Stimulated activated memory B cell treated with anti-CD40 and anti-IgM and Interleukin-4, amounts not matched to agents 10 μg/mL and 1 μg/mL and 100 μg/mL, for 72 hours (primary cell): ENCODE data around the gene PCSK9.

Source experiments
- ATAC-seq: fragments of 150-1000 bp; cut with Tn5 transposase; 2 replicates; pipeline ENCODE4 v1.10.0; 2021
- H3K27ac Mint-ChIP-seq: one replicate; pipeline ENCODE4 v1.8.0; 2022; ENCODE audit warnings: mild to moderate bottlenecking, mixed read lengths
- H3K27me3 Mint-ChIP-seq: one replicate; pipeline ENCODE4 v1.8.0; 2022; ENCODE audit warnings: mixed read lengths
- H3K36me3 Mint-ChIP-seq: one replicate; pipeline ENCODE4 v1.8.0; 2022; ENCODE audit warnings: mixed read lengths
- H3K4me1 Mint-ChIP-seq: one replicate; pipeline ENCODE4 v1.8.0; 2022; ENCODE audit warnings: mixed read lengths
- H3K4me3 Mint-ChIP-seq: one replicate; pipeline ENCODE4 v1.8.0; 2022; ENCODE audit warnings: mild to moderate bottlenecking, moderate library complexity, mixed read lengths
- H3K9me3 Mint-ChIP-seq: one replicate; pipeline ENCODE4 v1.8.0; 2022; ENCODE audit warnings: mixed read lengths

Gene PCSK9

DNA sequence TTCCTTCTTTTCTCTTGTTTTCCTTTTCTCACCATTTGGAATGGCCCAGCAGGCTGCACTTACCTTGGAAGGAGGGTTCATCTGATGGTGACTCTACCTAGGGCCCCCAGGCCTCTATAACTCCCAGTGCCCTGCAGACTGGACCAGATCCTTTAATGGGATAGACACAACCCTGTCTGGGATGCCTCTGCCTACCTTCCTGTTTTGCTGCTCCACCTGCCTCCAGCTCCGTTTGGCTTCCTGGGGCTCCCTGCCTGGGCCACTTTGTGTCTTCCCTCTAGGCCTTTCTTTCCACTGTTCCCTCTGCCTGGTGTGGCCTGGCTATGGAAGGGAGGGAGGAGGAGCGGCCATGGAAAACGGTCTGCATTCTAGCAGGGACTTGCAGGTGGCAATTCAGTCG is 7.5 kb downstream of the PCSK9 start:
- ATAC-seq = no peak
- no peak overlapping the region for H3K27ac Mint-ChIP-seq
- no peaks in the 10 kb centered on the region for H3K36me3 Mint-ChIP-seq
- H3K4me3 Mint-ChIP-seq = no peak overlapping the region
- H3K9me3 Mint-ChIP-seq = no peaks in the 10 kb centered on the region
- peaks cover under 1% of the 10 kb centered on the region for H3K27me3 Mint-ChIP-seq
- no peaks in the 10 kb centered on the region for H3K4me1 Mint-ChIP-seq

DNA sequence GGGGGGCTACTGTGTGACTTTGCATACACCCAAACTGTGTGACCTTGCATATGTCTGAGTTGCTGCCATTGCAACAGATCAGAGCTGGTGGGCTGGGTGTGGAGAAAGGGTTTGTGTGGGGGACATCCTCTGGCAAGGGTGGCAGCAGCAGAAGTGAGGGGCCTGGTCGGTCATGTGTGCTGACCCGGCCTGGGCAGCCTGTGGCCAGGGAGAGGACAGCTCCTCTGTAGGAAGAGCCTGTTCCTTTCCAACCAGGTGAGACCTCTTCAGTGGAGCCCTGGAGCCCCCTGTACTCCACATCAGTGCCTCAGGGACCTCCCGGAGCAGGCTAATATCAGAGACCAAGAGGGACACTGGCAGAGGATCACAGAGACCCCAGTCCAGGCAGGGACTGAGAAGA is 8.3 kb downstream of the PCSK9 start:
- Mint-ChIP-seq H3K36me3 (no peaks in the 10 kb centered on the region), H3K27ac (no peak overlapping the region), H3K9me3 (no peaks in the 10 kb centered on the region), H3K27me3 (no peaks in the 10 kb centered on the region), H3K4me1 (no peaks in the 10 kb centered on the region), H3K4me3 (no peak overlapping the region)
- no peak for ATAC-seq

DNA sequence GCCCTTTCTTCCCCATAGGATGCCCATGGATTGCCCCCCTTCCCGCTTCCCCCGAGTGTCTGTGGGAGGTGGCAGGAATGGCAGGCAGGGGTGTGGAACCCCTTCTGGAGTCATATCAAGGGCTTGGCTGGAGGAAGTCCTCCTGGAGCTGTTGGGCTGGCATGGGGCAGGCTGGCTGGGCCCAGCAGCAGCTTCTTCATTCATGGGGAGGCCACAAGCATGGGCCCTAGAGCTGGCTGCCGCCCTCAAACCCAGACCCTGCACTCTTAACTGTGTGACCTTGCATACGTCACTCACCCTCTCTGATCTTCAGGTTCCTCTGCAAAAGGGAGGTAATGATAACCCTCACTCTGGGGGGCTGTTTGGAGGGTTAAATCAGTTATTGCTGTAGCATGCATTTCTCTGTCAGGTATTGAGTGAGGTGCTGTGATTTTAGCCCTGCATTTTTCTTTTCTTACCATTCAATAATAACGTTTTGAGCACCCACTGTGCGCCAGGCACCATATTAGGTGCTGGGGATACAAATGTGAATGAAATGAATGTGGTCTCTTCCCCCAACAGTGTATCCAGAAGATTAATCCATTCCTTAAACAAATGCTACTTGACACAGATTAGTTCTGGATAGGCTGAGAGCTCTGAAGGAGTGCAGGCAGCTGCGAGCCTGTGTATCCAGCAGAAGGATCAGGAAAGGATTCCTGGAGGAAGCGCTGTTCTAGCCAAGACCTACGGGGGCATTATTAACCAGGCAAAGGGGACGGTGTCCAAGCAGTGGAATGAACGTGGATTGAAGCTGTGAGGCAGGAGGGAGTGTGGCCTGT is 9.3 kb downstream of the PCSK9 start:
- H3K9me3 Mint-ChIP-seq = no peaks in the 10 kb centered on the region
- ATAC-seq = no peak
- no peaks in the 10 kb centered on the region for H3K4me1 Mint-ChIP-seq

DNA sequence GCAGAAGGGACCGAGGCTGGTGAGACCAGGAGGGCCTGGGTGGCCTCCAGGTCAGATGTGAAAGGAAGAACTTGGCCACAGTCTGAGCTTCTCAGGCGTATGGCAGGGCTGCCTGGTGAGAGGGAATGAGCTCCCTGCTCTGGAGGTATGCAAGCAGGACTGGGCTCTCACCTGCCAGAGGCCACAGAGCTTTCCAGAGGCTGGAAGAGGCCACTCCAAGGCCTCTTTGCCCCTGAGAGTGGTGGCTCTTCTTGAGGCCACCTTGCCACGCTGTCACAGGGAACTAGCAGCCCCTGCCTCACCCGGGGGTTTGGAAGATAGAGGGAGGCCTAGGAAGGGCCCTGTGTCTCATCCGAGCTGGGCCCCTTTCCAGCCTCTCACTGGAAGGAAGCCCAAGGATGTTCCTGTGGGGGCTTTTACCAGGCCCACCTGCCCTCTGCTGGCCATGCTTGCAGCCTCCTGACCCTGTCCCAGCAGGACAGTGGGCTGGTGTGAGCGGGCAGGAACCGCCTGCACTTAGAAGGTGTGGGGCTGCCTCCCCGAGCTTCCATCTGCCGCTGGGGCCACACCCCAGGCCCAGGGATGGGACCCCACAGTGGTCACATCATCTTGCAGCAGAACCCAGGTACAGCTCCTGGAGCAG is 10.0 kb downstream of the PCSK9 start:
- no peak overlapping the region for H3K4me3 Mint-ChIP-seq
- no peaks in the 10 kb centered on the region for H3K27me3 Mint-ChIP-seq
- no peak for ATAC-seq
- H3K27ac Mint-ChIP-seq = no peak overlapping the region
- no peaks in the 10 kb centered on the region for H3K36me3 Mint-ChIP-seq
- no peaks in the 10 kb centered on the region for H3K4me1 Mint-ChIP-seq
- no peaks in the 10 kb centered on the region for H3K9me3 Mint-ChIP-seq

More for the DNA sequence above, 9.3 kb downstream of the PCSK9 start:
- no peaks in the 10 kb centered on the region for H3K27me3 Mint-ChIP-seq
- H3K27ac Mint-ChIP-seq = no peak overlapping the region
- H3K36me3 Mint-ChIP-seq = no peaks in the 10 kb centered on the region
- H3K4me3 Mint-ChIP-seq = no peak overlapping the region

DNA sequence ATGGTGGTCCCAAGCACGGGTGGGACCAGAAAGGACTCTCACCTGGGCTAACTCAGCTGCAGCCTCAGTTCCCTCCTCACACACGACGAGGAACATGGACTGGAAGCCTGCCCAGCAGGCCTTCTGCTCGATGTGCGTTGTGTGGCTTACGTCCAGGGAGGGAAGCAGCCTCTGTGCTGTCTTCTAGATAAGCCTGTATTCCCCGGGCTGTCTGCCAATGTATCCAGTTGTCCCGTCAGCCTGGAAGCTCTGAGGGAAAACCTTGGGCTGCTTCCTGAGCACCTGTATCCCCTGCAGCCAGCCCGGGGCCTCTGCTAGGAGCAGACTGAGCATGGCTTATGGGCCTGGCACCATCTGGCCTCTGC is 10.5 kb downstream of the PCSK9 start:
- Mint-ChIP-seq H3K9me3 (no peaks in the 10 kb centered on the region), H3K4me3 (no peak overlapping the region), H3K36me3 (no peaks in the 10 kb centered on the region), H3K27ac (no peak overlapping the region), H3K4me1 (no peaks in the 10 kb centered on the region), H3K27me3 (no peaks in the 10 kb centered on the region)
- ATAC-seq = no peak

DNA sequence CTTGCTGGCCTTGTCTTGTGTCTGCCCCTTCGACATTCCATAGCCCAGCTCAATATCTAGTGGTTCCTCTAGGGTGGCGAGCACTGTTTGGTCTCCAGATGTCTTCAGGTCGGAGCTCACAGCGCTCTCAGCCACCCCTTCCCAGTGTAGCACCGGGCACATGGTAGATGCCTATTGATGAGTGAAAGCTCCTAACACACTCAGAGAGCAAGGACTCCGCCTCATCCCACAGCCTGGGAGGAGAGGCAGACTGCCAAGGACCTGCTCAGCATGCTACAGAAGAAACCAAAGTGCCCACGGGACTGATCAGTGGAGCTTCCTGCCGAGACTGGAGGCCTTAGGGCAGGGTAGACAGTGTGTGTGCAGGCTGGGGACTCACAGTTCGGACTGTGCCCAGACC is 10.9 kb downstream of the PCSK9 start:
- Mint-ChIP-seq H3K9me3 (no peaks in the 10 kb centered on the region), H3K4me1 (no peaks in the 10 kb centered on the region), H3K4me3 (no peak overlapping the region), H3K36me3 (no peaks in the 10 kb centered on the region), H3K27ac (no peak overlapping the region), H3K27me3 (no peaks in the 10 kb centered on the region)
- ATAC-seq = no peak

DNA sequence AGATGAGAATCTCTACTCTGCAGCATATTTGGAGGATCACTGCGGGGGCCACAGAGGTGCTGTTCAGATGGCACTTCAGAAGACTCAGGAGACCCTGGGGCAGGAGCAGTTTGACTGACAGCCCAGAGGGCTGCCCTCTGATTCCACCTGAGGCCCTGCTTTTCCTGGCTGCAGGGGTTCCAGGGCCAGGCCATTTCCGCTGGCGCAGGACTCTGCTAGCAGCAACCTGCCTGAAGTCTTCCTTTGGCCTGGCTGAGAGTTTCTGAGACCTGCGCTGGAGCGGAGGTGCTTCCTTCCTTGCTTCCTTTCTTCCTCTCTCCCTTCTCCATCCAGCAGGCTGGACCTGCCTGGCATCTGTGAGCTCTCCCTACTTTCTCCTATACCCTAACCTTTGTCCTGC is 11.8 kb downstream of the PCSK9 start:
- Mint-ChIP-seq H3K4me3 (no peak overlapping the region), H3K4me1 (no peaks in the 10 kb centered on the region), H3K27ac (no peak overlapping the region), H3K9me3 (no peaks in the 10 kb centered on the region), H3K36me3 (no peaks in the 10 kb centered on the region), H3K27me3 (no peaks in the 10 kb centered on the region)
- no peak for ATAC-seq

DNA sequence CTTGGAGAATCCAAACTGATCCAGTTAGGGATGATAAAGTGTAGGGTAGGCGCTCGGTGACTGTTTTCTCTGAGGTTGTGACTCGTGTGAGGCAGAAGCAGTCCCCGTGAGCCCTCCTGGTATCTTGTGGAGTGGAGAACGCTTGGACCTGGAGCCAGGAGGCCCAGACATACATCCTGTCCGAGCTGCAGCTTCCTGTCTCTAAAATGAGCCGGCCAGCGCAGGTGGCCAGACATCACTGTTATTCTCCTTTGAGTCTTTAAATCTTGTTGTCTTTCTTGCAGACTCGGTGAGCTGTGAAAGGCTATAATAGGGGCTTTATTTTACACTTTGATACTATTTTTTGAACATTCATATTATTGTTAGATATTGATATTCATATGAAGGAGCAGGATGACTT is 12.3 kb downstream of the PCSK9 start:
- Mint-ChIP-seq H3K27ac (no peak overlapping the region), H3K36me3 (no peaks in the 10 kb centered on the region), H3K9me3 (no peaks in the 10 kb centered on the region), H3K27me3 (no peaks in the 10 kb centered on the region), H3K4me1 (no peaks in the 10 kb centered on the region), H3K4me3 (no peak overlapping the region)
- no peak for ATAC-seq

DNA sequence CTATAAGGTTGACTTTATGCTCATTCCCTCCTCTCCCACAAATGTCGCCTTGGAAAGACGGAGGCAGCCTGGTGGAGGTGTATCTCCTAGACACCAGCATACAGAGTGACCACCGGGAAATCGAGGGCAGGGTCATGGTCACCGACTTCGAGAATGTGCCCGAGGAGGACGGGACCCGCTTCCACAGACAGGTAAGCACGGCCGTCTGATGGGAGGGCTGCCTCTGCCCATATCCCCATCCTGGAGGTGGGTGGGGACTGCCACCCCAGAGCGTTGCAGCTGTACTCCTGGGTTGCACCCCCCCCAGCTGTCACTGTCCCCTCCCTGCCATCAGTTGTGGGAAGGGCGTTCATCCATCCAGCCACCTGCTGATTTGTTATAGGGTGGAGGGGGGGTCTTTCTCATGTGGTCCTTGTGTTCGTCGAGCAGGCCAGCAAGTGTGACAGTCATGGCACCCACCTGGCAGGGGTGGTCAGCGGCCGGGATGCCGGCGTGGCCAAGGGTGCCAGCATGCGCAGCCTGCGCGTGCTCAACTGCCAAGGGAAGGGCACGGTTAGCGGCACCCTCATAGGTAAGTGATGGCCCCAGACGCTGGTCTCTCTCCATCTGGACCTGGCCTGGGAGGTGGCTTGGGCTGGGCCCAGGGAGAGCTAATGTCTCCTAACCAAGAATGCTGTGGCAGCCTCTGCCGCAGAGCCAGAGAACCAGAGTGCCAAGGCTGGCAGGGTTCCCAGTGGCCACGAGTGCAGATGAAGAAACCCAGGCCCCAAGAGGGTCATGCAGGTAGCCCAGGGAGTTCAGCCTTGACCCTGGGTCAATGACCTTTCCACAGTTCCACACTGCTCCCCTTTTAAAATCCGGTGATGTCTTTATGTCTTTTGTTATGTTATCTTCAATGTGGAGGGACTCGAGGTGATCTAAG is 13.1 kb downstream of the PCSK9 start:
- no peaks in the 10 kb centered on the region for H3K36me3 Mint-ChIP-seq
- H3K27ac Mint-ChIP-seq = no peak overlapping the region
- H3K4me1 Mint-ChIP-seq = no peaks in the 10 kb centered on the region
- ATAC-seq = no peak
- H3K27me3 Mint-ChIP-seq = no peaks in the 10 kb centered on the region
- no peak overlapping the region for H3K4me3 Mint-ChIP-seq
- H3K9me3 Mint-ChIP-seq = no peaks in the 10 kb centered on the region

DNA sequence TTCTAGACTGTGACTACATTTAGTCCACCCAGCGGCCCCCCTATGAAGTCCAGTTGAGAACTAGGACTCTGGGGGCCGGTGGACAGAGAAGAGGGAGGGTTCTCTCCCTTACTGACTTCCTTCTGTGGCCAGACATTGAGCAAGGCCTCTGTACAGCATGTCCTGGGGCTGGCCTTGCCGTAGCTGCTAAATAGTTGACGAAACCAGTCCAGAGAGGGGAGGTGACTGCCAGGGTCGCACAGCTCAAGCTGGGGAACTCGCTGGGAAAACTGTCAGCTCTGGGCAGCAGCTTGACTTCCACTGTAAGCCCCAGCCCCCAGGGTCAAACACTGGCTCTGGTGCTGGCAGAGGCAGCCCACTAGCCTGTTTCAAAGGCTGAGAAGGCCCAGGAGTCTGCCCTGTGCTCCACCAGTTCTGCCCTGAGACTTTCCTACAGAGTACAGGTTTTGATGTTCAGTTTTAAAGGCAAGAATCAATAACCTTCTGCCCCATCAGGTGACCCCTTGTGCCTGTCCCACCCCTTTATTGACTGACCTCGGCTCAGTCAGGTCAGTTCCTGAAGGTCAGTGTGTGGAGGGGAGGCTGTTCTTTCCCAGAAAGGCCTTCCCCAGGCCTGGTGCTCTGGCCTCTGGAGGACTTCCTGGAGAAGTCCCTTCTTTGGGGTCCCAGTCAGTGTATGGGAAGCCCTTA is 14.1 kb downstream of the PCSK9 start:
- Mint-ChIP-seq H3K4me1 (no peaks in the 10 kb centered on the region), H3K9me3 (no peaks in the 10 kb centered on the region), H3K4me3 (no peak overlapping the region), H3K27ac (no peak overlapping the region), H3K27me3 (no peaks in the 10 kb centered on the region), H3K36me3 (no peaks in the 10 kb centered on the region)
- ATAC-seq = no peak

DNA sequence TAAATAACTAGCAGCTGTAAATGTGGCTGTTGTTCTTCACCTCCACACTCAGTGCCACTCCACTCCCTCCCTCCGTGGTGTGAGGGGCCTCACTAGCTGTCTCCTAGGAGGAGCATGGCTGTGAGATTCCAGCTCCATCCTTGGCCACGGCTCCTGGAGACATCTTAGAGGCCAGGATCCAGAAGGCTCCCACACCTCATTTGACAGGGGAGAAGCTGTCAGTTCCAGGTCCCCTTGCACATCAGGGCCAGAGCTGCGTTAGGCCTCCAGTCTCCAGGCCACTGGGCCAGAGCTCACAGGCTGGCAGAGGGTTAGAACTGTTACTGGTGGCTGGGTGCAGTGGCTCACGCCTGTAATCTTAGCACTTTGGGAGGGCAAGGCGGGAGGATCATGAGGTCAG is 15.0 kb downstream of the PCSK9 start:
- Mint-ChIP-seq H3K4me3 (no peak overlapping the region), H3K36me3 (no peaks in the 10 kb centered on the region), H3K4me1 (no peaks in the 10 kb centered on the region), H3K9me3 (no peaks in the 10 kb centered on the region), H3K27me3 (no peaks in the 10 kb centered on the region), H3K27ac (no peak overlapping the region)
- ATAC-seq = no peak

DNA sequence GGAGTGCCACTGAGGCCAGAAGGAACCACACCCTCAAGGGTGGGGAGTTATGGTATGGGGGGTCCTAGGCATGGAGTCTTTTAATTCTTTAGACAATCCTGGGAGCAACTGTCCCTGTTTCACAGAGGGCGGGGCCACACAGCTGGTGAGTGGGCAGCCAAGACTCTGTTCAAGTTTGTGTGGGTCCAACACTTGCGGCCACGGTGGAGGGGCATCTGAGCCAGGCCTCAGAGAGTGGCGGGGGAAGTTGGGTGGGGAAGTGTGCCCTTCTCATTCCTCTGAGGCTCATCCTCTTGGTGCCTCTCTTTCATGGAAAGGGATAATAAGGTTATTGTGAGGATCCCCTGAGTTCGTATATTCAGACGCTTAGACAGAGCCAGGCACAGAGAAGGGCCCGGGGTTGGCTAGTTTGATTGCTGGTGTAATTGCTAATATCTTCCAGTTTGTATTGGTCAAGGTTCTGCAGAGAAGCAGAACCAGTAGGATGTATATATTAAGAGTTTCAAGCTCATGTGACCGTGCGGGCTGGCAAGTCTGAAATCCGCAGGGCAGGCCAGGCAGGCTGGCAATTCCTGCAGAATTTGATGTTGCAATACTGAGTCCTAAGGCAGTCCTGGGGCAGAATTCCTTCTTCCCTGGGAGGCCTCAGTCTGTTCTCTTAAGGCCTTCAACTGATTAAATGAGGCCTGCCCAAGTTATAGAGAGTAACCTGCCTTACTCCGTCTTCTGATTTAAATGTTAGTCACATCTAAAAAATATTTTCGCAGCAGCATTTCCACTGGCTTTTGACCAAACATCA is 15.9 kb downstream of the PCSK9 start:
- Mint-ChIP-seq H3K9me3 (no peaks in the 10 kb centered on the region), H3K36me3 (no peaks in the 10 kb centered on the region), H3K4me1 (no peaks in the 10 kb centered on the region), H3K4me3 (no peak overlapping the region), H3K27me3 (no peaks in the 10 kb centered on the region), H3K27ac (no peak overlapping the region)
- ATAC-seq = no peak

DNA sequence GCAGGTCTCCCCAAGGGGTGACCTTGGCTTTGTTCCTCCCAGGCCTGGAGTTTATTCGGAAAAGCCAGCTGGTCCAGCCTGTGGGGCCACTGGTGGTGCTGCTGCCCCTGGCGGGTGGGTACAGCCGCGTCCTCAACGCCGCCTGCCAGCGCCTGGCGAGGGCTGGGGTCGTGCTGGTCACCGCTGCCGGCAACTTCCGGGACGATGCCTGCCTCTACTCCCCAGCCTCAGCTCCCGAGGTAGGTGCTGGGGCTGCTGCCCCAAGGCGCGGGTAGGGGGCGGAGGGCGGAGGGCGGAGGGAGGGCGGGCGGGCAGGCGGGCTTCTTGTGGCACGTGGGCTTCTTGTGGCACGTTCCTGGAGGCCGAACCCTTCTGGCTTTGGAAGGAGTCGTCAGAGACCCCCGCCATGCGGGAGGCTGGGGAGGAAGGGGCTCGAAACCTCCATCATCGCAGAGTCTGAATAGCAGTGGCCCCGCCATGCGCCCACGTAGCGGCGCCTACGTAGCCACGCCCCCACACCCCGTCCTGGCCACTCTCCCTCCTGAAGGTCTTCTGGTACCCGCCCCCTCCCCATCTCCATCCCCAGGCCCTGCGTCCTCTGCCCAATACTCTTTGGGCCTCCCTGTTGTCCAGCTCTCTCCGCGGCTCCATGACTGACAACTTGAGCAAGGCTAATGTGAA is 16.7 kb downstream of the PCSK9 start:
- Mint-ChIP-seq H3K4me1 (no peaks in the 10 kb centered on the region), H3K4me3 (no peak overlapping the region), H3K9me3 (no peaks in the 10 kb centered on the region), H3K27ac (no peak overlapping the region), H3K36me3 (no peaks in the 10 kb centered on the region), H3K27me3 (no peaks in the 10 kb centered on the region)
- ATAC-seq = no peak

DNA sequence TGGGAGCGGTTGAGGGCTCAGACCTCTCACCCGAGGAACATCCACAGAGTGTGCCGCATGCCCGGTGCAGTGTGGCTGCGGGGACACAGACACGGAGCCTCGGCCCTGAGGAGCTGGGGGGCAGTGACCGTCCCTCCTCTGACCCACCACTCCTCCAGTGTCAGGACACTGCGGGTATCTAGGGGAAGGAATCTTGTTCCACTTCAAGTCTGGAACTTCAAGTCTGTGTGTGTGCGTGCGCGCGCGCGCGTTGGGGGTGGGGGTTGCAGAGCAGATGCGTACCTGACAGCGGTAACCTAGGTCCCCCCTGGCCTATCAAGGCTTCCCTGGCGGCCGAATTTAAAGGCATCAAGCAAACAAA is 17.3 kb downstream of the PCSK9 start:
- H3K27ac Mint-ChIP-seq = no peak overlapping the region
- no peak overlapping the region for H3K4me3 Mint-ChIP-seq
- no peaks in the 10 kb centered on the region for H3K27me3 Mint-ChIP-seq
- H3K36me3 Mint-ChIP-seq = no peaks in the 10 kb centered on the region
- no peaks in the 10 kb centered on the region for H3K4me1 Mint-ChIP-seq
- no peaks in the 10 kb centered on the region for H3K9me3 Mint-ChIP-seq
- ATAC-seq = no peak
